Neutrophil (primary cell): ENCODE results near the gene DOCK11.

Experiments used
- H3K27ac ChIP-seq: fragments of 200-600 bp; sonication (generic); 2 replicates; pipeline ENCODE4 v1.5.1; 2016; ENCODE audit warnings: mild to moderate bottlenecking, moderate library complexity
- H3K27me3 ChIP-seq: fragments of 200-600 bp; sonication (generic); 2 replicates; pipeline ENCODE4 v1.6.0; 2016; ENCODE audit warnings: mild to moderate bottlenecking
- H3K36me3 ChIP-seq: fragments of 200-600 bp; sonication (generic); 2 replicates; pipeline ENCODE4 v1.5.1; 2017
- H3K4me1 ChIP-seq, 2 experiments: fragments of 200-600 bp in 1 of 2; sonication (generic) in 1 of 2; 1 replicate in 1 of 2; 2 replicates in 1 of 2; pipeline versions ENCODE4 v1.5.1 to v1.6.1; 2013 to 2016; ENCODE audit warnings: low read depth in 1 of 2, low read length in 1 of 2, mild to moderate bottlenecking in 1 of 2, moderate library complexity in 1 of 2; ENCODE audit not compliant: control insufficient read depth in 1 of 2, insufficient read depth in 1 of 2
- H3K4me3 ChIP-seq, 2 experiments: fragments of 200-600 bp in 1 of 2; sonication (generic) in 1 of 2; 1 replicate in 1 of 2; 2 replicates in 1 of 2; pipeline ENCODE4 v1.5.1; 2013 to 2016; ENCODE audit warnings: low read depth in 1 of 2, low read length in 1 of 2, mild to moderate bottlenecking in 1 of 2, moderate library complexity in 1 of 2
- H3K9me3 ChIP-seq: fragments of 200-600 bp; sonication (generic); 2 replicates; pipeline ENCODE4 v1.5.1; 2016
- CTCF ChIP-seq: fragments of 200-600 bp; sonication (generic); IDR thresholded peaks from 2 replicates; pipeline ENCODE4 v1.5.1; 2016; ENCODE audit warnings: antibody characterized with exemption

The DOCK11 gene

GRCh38 chrX:118554511-118554910 lies 58.9 kb downstream of the DOCK11 start:
- H3K4me1 ChIP-seq, result peaks cover 6% of the 10 kb centered on the region in 2 experiments
- no peak overlapping the region for H3K27ac ChIP-seq
- no peaks in the 10 kb centered on the region for H3K9me3 ChIP-seq
- H3K27me3 ChIP-seq, result no peaks in the 10 kb centered on the region
- peaks cover 40% of the 10 kb centered on the region for H3K36me3 ChIP-seq
- no peak overlapping the region for H3K4me3 ChIP-seq
- TF ChIP-seq CTCF, result no peak

- H3K27me3 ChIP-seq, result no peaks in the 10 kb centered on the region
- H3K9me3 ChIP-seq, result no peaks in the 10 kb centered on the region
- no peak for TF ChIP-seq CTCF
- H3K4me1 ChIP-seq, result peaks cover 6% of the 10 kb centered on the region in 2 experiments
- H3K36me3 ChIP-seq, result peaks cover 56% of the 10 kb centered on the region
- H3K4me3 ChIP-seq, result no peak overlapping the region
- peak overlapping the region; percentile 46 for H3K27ac ChIP-seq
These were observed 63.3 kb downstream of the DOCK11 start for GRCh38 chrX:118558926-118559325.

- Histone ChIP-seq H3K27ac (no peak overlapping the region), H3K4me1 (peaks cover 6% of the 10 kb centered on the region in 2 experiments), H3K9me3 (no peaks in the 10 kb centered on the region), H3K36me3 (peaks cover 51% of the 10 kb centered on the region), H3K27me3 (no peaks in the 10 kb centered on the region), H3K4me3 (no peak overlapping the region)
- TF ChIP-seq CTCF, result no peak
These were observed 64.9 kb downstream of the DOCK11 start for GRCh38 chrX:118560489-118560888.

GRCh38 chrX:118562582-118563164 lies 67.1 kb downstream of the DOCK11 start:
- Histone ChIP-seq H3K9me3 (no peaks in the 10 kb centered on the region), H3K27ac (peak overlapping the region; percentile 15), H3K27me3 (no peaks in the 10 kb centered on the region), H3K4me1 (peaks cover 6% of the 10 kb centered on the region in 2 experiments), H3K4me3 (no peak overlapping the region), H3K36me3 (peaks cover 62% of the 10 kb centered on the region)
- no peak for TF ChIP-seq CTCF

- Histone ChIP-seq H3K36me3 (peaks cover 67% of the 10 kb centered on the region), H3K27ac (no peak overlapping the region), H3K4me1 (peaks cover 0 to under 1% of the 10 kb centered on the region in 2 experiments), H3K9me3 (no peaks in the 10 kb centered on the region), H3K27me3 (no peaks in the 10 kb centered on the region), H3K4me3 (no peak overlapping the region)
- TF ChIP-seq CTCF, result no peak
These were observed 68.9 kb downstream of the DOCK11 start for GRCh38 chrX:118564498-118564897.

- TF ChIP-seq CTCF, result no peak
- Histone ChIP-seq H3K27ac (no peak overlapping the region), H3K4me1 (no peaks in the 10 kb centered on the region), H3K36me3 (peaks cover 71% of the 10 kb centered on the region), H3K9me3 (no peaks in the 10 kb centered on the region), H3K27me3 (no peaks in the 10 kb centered on the region), H3K4me3 (no peak overlapping the region)
These were observed 70.2 kb downstream of the DOCK11 start for GRCh38 chrX:118565853-118566252.
